Duodenal mucosa (tissue), 2 donors: ENCODE results near the gene CLIC5.

Source experiments
- H3K27ac ChIP-seq: one replicate; pipeline ENCODE4 v1.7.0; 2013; ENCODE audit warnings: low read depth, low read length
- H3K27me3 ChIP-seq, 2 donors: one replicate each; pipeline ENCODE4 v1.7.0; 2013; ENCODE audit warnings: low read length in 2 of 2, control low read depth in 1 of 2; ENCODE audit not compliant: insufficient read depth in 2 of 2, control insufficient read depth in 1 of 2
- H3K36me3 ChIP-seq, 2 donors: one replicate each; pipeline ENCODE4 v1.7.0; 2013; ENCODE audit warnings: low read length in 2 of 2, control low read depth in 1 of 2; ENCODE audit not compliant: insufficient read depth in 2 of 2, control insufficient read depth in 1 of 2
- H3K4me1 ChIP-seq, 2 donors: one replicate each; pipeline ENCODE4 v1.7.0; 2013; ENCODE audit warnings: low read length in 2 of 2, control low read depth in 1 of 2; ENCODE audit not compliant: insufficient read depth in 2 of 2, control insufficient read depth in 1 of 2
- H3K4me3 ChIP-seq, 2 donors: one replicate each; pipeline ENCODE4 v1.7.0; 2013; ENCODE audit warnings: low read length in 2 of 2, low read depth in 1 of 2
- H3K9ac ChIP-seq, 2 donors: one replicate each; pipeline ENCODE4 v1.7.0; 2013; ENCODE audit warnings: low read length in 2 of 2, low read depth in 1 of 2
- H3K9me3 ChIP-seq, 2 donors: one replicate each; pipeline ENCODE4 v1.7.0; 2013; ENCODE audit warnings: low read length in 2 of 2, control low read depth in 1 of 2; ENCODE audit not compliant: control insufficient read depth in 1 of 2

Gene CLIC5

GRCh38 chr6:46010270-46010669, 5.4 kb downstream of the CLIC5 start:
- Histone ChIP-seq H3K27ac (no peak overlapping the region), H3K36me3 (no peaks in the 10 kb centered on the region), H3K4me3 (no peak overlapping the region), H3K9me3 (no peaks in the 10 kb centered on the region), H3K27me3 (peaks cover 0 to 4% of the 10 kb centered on the region in 2 donors), H3K4me1 (peaks cover 20 to 23% of the 10 kb centered on the region in 2 donors), H3K9ac (no peak overlapping the region)

GRCh38 chr6:46002264-46002663, 13.4 kb downstream of the CLIC5 start:
- Histone ChIP-seq H3K27ac (no peak overlapping the region), H3K36me3 (no peaks in the 10 kb centered on the region), H3K4me3 (no peak overlapping the region), H3K9ac (no peak overlapping the region), H3K4me1 (no peaks in the 10 kb centered on the region), H3K9me3 (no peaks in the 10 kb centered on the region), H3K27me3 (no peaks in the 10 kb centered on the region)

- Histone ChIP-seq H3K27ac (no peak overlapping the region), H3K27me3 (no peaks in the 10 kb centered on the region), H3K4me1 (no peaks in the 10 kb centered on the region), H3K36me3 (no peaks in the 10 kb centered on the region), H3K4me3 (no peak overlapping the region), H3K9me3 (no peaks in the 10 kb centered on the region), H3K9ac (no peak overlapping the region)
Observed at GRCh38 chr6:46000905-46001304, 14.8 kb downstream of the CLIC5 start.

- no peak overlapping the region for H3K27ac ChIP-seq
Observed at GRCh38 chr6:45998524-45998923, 17.1 kb downstream of the CLIC5 start.

GRCh38 chr6:45997875-45998506, 17.7 kb downstream of the CLIC5 start:
- H3K9ac ChIP-seq, result no peak overlapping the region
- H3K36me3 ChIP-seq, result no peaks in the 10 kb centered on the region
- H3K9me3 ChIP-seq, result no peaks in the 10 kb centered on the region
- no peaks in the 10 kb centered on the region for H3K4me1 ChIP-seq
- no peak overlapping the region for H3K4me3 ChIP-seq
- H3K27ac ChIP-seq, result no peak overlapping the region
- no peaks in the 10 kb centered on the region for H3K27me3 ChIP-seq

More at GRCh38 chr6:45998524-45998923, 17.1 kb downstream of the CLIC5 start:
- Histone ChIP-seq H3K27me3 (no peaks in the 10 kb centered on the region), H3K9ac (no peak overlapping the region), H3K4me3 (no peak overlapping the region), H3K36me3 (no peaks in the 10 kb centered on the region), H3K9me3 (no peaks in the 10 kb centered on the region), H3K4me1 (no peaks in the 10 kb centered on the region)

GRCh38 chr6:45991189-45991588, 24.5 kb downstream of the CLIC5 start:
- Histone ChIP-seq H3K36me3 (no peaks in the 10 kb centered on the region), H3K4me3 (no peak overlapping the region), H3K4me1 (peaks cover 8 to 23% of the 10 kb centered on the region in 2 donors), H3K27ac (no peak overlapping the region), H3K9me3 (no peaks in the 10 kb centered on the region), H3K9ac (no peak overlapping the region), H3K27me3 (no peaks in the 10 kb centered on the region)

- Histone ChIP-seq H3K4me1 (peaks cover 8 to 23% of the 10 kb centered on the region in 2 donors), H3K9ac (no peak overlapping the region), H3K4me3 (no peak overlapping the region), H3K27ac (no peak overlapping the region), H3K9me3 (no peaks in the 10 kb centered on the region), H3K27me3 (no peaks in the 10 kb centered on the region), H3K36me3 (no peaks in the 10 kb centered on the region)
Observed at GRCh38 chr6:45990162-45990561, 25.5 kb downstream of the CLIC5 start.

- Histone ChIP-seq H3K9ac (no peak overlapping the region), H3K4me3 (no peak overlapping the region), H3K36me3 (no peaks in the 10 kb centered on the region), H3K27ac (no peak overlapping the region), H3K27me3 (no peaks in the 10 kb centered on the region), H3K4me1 (peaks cover 8 to 23% of the 10 kb centered on the region in 2 donors), H3K9me3 (no peaks in the 10 kb centered on the region)
Observed at GRCh38 chr6:45988635-45989034, 27.0 kb downstream of the CLIC5 start.

- Histone ChIP-seq H3K9me3 (no peaks in the 10 kb centered on the region), H3K4me3 (no peak overlapping the region), H3K27ac (no peak overlapping the region), H3K27me3 (no peaks in the 10 kb centered on the region), H3K9ac (no peak overlapping the region), H3K36me3 (no peaks in the 10 kb centered on the region), H3K4me1 (peaks cover 8 to 23% of the 10 kb centered on the region in 2 donors)
Observed at GRCh38 chr6:45987856-45988255, 27.8 kb downstream of the CLIC5 start.

- Histone ChIP-seq H3K4me3 (no peak overlapping the region), H3K4me1 (peaks cover 8 to 23% of the 10 kb centered on the region in 2 donors), H3K27me3 (no peaks in the 10 kb centered on the region), H3K36me3 (no peaks in the 10 kb centered on the region), H3K9me3 (no peaks in the 10 kb centered on the region), H3K9ac (no peak overlapping the region), H3K27ac (no peak overlapping the region)
Observed at GRCh38 chr6:45986746-45987274, 28.9 kb downstream of the CLIC5 start.
